Brain pericyte (primary cell): ENCODE measurements around the gene CD55.
"Not testable (repeated sequence)": the region's sequence is repeated elsewhere in the genome, so short reads cannot be mapped to it uniquely, and the experiment has no call there.

Experiments
- DNase-seq: peaks from one replicate; pipeline ENCODE4 v3.0.0-alpha.2; 2012; ENCODE audit warnings: low read depth, low spot score

The CD55 gene

DNA sequence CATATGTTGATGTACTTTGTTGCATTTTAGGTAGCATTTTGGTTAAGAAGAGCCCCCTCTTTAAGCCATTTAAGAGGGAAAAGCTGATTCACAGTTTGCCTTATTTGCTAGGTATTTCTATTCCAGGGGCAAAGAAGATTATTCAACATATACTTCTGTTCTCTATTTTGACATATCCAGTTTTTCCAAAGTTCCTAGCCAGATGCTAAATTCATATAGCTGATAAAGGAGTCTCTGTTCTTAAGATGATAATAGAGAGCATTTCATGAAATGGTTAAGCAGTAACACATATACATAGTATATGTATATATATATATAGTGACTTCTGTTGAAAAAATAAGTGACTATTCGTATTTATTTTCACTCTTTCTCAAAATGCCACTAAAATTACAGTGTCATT lies 15.5 kb upstream of the CD55 start:
- DNase-seq: no peak

DNA sequence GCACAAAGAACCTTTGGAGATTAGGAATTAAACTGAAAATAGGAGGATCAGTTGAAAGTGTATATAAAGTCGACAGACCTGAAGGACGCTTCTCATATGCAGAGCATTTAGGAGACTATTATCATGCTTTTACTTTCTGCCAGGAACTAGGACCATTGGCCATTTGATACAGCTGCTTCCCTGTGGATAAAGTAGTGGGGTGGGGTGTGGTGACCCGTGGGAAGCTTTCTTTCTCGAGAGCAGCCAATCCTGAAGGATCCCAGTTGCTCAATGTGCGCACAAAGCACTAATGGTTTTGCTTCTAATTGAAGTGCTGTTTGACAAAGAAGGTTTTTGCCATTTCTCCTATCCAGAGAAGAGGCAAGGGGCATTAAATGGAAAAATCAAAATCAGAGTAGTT lies 14.9 kb upstream of the CD55 start:
- DNase-seq: no peak

DNA sequence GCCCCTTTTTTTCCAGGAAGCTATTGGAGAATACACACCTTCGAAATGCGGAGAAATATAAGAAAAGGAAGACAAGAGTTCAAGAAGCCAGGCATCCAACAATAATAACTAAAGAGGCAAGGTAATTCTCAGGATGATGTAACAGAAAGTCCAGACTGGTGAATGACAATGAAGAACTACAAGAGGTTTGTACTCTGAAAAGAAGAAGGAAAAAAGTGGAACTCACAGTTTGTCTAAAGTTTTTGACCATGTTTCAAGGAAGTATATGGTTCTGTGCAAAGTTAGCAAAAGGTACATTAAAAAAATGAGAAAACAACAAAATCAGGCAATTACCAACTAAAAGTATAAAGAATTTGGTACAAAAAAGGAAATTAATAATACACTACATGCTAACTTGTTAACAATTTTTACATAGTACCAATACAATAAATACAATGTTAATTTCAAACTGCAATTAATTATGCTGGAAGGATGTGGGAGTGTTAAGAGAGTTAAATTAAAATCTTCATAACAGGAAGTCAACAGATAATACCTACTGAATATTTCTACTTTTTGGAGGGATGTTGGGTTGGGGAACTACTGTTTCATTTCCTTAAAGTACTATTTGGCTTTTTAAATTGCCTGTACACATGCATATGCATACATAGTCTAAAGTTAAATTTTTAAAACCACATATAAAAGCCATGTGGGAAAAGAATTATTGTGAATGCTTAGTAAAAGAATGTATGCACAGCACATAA lies 12.9 kb upstream of the CD55 start:
- no peak for DNase-seq

DNA sequence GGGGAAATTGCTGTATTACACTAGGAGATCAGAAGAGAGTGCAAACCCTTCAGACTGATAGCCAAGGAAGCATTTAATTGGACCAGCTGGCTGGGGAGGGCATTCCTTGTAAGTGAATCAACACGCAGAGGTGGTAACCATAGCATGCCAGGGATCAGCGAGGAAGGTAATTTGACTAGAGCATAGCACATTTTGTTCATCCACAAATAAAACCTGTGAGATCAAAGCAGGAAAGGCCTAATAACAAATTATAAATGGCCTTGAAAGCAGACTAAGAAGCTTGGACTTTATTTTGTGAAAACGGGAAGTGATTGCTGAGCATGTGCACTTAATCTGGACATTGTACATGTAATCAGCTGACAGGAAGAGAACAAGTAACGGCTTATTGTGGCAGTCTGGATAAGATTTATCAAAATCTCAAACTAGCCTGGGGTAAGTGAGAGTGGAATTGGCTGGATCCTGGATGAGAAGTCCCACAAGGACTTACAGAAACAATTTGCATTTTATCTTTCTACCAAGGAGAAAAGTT lies 11.7 kb upstream of the CD55 start:
- DNase-seq: no peak

DNA sequence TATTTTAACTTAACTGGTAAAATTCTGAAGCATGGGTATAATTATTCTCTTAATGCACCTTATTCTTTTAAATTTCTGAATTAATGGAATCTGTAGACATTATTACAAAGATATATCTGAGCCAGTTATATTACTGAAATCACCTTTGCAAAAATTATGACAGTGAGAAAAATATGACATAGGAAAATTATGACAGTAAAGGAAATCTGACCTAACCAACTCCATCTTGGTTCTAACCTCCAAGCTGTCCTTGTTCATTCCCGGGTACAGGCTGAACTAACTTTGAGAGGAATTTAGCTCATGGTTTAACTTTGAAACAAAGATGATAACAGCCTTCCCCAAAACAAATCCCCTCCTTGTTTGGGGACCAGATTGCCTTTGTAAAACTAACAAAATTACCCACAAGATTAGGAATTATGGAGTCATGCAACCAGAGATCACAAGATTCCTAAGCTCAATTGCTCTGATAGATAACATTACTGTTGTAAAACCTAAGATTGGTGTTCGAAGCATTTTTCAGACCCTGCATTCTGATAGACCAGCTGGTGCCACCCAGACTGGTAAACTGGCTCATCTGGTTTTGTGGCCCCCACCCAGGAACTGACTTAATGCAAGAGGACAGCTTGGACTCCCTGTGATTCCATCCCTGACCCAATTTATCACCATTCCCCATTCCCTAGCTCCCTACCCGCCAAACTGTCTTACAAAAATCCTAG lies 9.4 kb upstream of the CD55 start:
- DNase-seq: no peak

DNA sequence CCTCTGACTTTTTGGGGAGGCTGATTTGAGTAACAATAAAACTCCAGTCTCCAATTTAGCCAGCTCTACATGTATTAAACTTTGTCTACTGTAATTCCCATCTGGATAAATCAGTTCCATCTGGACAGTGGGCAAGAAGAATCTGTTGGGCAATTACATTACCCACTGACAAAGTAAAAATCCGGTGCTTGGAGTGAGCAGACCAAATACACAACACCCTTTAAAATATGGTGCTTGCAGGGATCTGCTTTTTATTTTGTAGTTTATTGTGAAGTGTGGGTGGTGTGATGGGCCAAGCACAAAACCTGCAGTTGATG lies 8.9 kb upstream of the CD55 start:
- DNase-seq: no peak

DNA sequence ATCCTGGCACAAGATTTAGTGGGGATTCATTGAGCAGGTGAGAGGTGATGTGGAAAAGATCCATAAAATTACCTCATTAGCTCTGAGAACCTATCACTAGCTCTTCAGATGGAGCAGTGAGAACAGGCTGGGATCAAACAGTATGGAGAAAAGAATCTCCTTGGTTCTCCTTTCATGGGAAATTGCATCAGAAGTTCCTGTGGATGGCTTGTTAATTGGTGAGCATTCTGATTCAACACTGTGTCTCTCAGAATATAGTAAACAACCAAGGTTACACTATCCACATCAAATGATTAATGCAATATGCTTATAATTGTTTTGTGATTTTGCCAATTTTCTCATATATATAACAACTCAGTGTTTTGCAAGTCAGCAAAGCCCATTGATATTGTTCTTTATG lies 8.3 kb upstream of the CD55 start:
- DNase-seq: no peak

DNA sequence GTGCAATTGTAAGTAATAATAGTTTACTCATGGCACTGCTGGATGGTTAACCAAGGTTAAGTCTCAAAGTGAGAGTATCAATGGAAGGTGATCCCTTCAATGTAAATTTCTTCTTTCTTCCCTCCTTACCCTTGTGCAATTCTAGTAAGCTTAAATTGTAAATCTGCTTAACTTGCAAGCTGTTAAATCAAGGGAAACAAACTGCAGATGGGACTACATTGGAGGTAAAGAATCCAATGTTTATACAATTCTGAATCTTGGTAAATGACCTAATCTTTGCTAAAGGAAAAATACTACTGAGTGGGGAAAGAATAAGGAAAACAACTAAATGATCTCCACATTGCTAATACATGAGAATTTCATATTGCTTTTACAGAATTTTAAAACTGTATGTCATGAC lies 6.7 kb upstream of the CD55 start:
- no peak for DNase-seq

DNA sequence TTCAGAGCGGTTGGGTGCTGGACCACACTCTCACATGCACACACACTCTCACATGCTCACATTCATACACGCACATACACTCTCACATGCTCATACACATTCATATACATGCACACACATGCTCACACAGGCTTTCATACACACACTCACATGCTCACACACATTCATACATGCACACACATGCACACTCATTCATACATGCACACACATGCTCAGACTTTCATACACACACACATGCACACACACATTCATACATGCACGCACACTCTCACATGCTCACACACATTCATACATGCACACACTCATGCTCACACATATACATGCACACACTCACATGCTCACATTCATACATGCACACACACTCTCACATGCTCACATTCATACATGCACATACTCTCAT lies 6.0 kb upstream of the CD55 start:
- DNase-seq: no peak

DNA sequence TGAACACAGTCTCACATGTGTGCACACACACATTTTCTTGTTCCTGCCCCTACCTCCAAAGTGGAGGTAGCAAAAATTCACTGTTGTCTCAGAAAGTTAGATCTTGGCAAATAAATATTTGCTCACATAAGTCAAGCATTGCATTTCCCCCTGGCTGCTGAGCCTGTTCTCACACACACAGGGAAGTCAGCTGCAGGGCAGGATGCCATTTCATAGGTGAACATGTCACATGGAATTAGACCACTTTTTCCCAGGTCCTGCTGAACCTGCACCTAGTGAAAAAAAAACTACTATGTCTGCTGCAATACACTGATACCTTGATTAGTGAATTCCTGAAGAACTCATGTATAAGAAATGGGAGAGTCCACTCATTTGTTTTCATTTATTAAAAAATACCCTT lies 5.3 kb upstream of the CD55 start:
- DNase-seq: no peak

DNA sequence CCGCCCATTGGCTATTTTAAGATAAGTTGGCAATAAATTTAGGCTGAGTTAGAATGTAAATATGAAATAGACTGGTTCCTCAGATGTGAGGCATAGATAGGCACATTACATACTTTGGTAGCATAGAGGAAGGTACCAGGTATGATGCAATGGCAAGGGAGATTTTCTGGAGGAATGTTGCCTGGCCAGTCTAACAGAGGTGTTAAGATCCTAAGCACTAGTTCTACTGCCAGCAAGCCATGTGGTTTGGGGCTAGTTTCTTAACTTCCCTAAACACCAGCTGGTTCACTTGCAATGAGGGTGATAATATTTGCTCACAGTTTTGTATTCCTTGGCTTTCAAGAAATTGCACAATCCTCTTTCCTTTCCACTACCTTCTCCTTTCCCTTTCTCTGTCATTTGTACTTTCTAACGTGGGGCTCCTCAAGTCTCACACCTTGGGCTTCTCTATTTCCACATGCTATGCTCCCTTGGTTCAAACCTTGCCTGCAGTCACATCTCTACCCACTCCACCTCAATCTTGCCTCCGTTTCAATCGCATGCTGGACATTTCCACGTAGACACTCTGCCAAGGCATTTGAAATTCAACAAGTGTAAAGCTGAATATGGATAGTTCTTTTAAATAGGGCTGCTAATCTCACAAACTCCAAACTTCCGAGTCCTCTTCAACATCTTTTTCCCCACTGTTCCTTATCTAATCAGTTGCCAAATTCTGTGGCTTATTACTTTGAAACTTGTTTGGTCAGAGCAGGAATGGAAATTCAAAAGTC lies 4.7 kb upstream of the CD55 start:
- DNase-seq: no peak

DNA sequence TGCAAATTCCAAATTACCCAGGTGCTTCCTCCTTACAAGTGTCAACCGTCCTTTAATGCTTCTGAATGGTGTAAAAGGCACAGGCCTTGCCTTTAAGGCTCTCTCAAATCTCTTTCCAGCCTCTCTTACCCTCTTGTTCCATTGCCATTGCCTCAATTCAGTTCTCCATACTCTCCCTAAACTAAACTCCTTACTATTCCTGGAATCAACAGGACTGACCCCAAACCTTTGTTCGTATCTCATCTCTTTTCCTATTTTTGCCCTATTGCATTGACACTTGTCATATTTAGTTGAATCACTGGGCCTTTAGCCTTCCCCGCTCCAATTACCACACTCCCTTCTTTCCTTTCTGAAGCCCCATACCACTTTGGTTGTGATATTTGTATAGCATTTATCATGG lies 3.9 kb upstream of the CD55 start:
- DNase-seq: no peak

DNA sequence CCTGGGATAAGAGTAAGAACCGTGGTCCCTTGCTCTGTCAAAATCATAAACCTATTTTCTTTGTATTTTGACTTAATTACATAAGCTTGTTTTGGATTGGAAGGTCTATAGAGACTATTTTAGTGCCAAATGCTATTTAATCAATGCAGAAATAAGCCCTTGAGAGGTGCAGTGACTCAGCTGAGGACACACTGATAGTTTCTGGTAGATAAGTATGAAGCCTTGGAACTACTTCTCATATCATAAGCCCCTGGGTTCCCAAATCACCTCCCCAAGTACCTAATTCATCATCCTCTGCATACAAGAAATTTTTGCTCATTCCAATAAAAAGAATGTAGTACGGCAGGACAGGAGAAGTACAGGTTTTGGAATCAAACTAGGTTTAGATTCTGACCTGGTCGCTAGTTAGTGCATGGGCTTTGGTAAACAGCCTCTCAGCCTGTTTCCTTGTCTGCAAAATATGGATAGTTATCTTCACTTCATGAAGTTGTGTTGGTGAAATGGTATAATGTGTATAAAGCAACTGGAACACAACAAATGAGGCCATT lies 3.3 kb upstream of the CD55 start:
- no peak for DNase-seq

DNA sequence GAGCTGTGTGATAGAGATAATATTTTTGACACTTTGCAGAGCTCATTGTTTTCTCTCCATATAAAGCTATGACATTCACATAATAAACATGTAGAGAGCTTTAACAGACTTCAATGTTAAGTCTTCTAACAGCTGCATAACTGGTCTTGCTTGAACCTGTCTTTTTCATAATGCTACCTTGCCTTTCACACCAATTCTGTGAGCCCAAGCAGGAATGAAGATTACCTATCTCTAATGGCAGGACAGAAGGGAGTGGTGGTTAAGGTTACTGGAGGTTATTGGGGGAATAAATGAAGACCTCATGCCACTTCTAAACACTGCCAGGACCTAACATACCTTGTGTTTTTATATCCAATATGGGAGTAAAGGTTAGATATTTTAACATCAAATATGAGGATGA lies 2.3 kb upstream of the CD55 start:
- no peak for DNase-seq

DNA sequence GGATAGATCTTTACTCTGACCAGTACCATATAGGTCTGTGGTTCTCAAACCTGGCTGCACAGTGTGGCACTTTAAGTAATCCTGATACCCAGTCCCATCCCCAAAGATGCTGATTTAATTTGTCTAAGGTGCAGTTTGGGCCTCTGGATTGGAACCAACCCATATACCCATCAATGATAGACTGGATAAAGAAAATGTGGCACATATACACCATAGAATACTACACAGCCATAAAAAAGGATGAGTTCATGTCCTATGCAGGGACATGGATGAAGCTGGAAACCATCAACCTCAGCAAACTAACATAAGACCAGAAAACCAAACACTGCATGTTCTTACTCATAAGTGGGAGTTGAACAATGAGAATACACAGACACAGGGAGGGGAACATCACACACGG lies 1.4 kb upstream of the CD55 start:
- DNase-seq: not testable (repeated sequence)

DNA sequence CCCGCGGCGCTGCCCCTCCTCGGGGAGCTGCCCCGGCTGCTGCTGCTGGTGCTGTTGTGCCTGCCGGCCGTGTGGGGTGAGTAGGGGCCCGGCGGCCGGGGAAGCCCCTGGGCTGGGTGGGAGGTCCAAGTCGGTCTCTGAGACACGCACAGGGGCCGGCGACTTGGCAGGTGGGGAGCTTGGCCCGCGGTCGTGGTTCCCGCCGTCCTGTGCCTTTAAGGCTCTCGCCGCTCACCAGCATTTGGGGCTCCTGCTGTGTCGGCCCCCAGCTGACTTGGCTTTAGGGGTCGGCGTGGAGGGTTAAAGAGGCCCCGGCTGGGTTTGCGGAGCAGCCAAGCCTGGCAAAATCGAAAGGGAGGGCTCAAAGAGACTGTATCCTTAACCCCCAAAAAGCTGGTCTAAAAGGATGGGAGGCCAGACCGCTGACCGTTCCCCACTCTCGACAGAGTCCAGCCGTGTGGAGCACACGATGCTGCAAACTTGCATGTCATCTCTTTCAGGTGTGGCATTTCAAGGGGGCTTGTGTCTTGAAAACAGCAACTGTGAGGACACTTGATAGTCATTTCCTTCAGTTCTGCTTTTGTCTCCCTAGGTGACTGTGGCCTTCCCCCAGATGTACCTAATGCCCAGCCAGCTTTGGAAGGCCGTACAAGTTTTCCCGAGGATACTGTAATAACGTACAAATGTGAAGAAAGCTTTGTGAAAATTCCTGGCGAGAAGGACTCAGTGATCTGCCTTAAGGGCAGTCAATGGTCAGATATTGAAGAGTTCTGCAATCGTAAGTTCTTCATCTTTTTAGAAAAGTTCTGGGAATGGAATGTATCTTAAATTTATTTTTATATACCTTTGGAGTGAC lies 540 bp downstream of the CD55 start:
- DNase-seq: no peak

DNA sequence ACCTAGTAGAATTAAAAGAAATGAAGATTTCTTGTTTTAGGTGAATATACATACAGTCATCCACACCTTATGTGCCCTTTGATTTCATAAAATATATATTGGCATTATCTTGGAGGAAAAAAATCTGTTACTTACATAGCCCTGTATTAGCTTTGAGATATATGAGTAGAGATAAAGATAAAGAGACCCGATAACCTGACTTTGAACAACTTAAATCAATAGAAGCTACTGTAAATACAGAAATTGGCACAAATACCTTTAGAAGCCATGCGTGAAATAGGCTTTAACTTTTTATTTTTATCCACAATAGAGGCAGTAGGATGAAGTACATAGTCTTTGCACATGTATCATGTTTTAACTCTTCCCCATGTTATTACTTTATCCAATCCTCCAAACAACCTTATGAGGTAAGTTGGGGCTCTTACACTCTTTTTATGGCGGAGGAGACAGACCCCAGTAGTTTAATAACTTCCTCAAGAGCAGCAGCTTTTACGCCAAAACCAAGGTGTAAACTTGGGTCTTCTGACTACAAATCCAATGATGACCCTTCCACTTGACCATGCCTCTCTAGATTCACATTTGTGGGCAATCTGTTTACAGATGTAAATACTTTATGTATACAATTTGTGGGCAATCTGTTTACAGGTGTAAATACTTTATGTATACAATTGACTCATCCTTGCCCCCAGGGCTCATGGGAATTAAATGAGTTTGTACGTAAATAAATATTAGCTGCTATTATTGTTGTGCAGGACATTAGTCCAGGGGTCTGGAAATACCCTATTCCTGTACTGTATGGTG lies 2.1 kb downstream of the CD55 start:
- no peak for DNase-seq

DNA sequence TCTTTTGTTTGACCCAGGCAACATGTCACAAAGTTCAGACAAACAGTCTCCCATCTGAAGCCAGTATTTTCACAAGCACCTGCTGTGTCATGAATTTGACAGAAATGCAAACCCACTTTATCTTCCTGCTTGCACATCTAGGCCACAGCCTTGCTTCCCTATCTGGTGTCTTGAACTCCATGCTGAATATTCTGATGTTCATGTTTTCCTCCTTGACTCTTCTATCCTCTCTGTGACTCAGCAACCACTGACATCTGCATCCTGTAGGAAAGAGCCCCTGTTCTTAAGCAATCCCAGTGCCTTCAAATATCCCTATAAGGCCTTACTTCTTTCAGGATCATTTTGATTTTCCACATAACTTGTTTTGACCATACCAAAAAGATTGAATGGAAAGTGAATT lies 6.5 kb downstream of the CD55 start:
- no peak for DNase-seq

DNA sequence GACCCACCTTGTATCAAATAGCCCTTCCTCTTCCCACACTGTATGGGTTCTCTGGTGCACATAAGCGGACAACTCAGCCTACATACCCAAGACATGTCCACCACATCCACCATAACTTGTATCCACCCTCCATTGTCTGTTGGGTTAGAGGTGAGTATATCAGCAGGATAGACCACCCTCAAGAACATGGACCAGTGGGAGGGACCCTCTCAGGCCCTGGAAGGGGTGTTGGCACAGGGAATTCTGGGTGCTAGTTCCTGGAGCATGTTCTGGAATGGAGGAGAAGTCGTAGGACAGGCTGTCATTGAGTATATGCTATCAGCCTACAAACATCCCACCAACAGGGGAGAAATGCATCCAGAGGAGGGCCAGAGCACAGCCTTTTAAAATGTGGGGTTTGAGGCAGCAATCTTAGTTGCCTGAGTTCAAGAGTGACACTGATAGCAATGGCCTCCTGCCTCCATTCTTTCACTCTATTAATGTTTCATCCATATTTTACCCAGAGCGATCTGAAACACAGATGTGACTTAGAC lies 7.5 kb downstream of the CD55 start:
- no peak for DNase-seq

DNA sequence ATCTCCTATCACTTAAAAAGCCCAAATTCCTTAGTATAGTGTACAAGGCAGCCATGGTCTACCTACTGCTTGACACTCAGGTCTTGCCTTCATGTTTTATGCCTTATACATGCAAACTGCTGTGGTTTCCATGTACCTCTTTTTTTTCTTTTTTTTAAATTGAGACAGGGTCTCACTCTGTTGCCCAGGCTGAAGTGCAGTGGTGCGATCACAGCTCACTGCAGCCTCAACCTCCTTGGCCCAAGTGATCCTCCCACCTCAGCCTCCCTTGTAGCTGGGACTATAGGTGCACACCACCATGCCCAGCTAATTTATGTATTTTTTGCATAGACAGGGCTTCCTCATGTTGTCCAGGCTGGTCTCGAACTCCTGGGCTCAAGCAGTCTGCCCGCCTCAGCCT lies 8.0 kb downstream of the CD55 start:
- no peak for DNase-seq
